HK-2 (cell line): ENCODE results near the gene TCF7L1.

Experiments used
- DNase-seq: peaks from one replicate; pipeline ENCODE4 v3.0.0-alpha.2; 2018; ENCODE audit not compliant: unreplicated experiment

TCF7L1 gene

GRCh38 chr2:85163675-85164074 is 30.5 kb downstream of the TCF7L1 start:
- DNase-seq: no peak

- no peak for DNase-seq
Observed at GRCh38 chr2:85164145-85164569, 31.0 kb downstream of the TCF7L1 start.

- DNase-seq: no peak
Observed at GRCh38 chr2:85165088-85165690, 32.0 kb downstream of the TCF7L1 start.

- no peak for DNase-seq
Observed at GRCh38 chr2:85166021-85166420, 32.8 kb downstream of the TCF7L1 start.

- no peak for DNase-seq
Observed at GRCh38 chr2:85167479-85167878, 34.3 kb downstream of the TCF7L1 start.

GRCh38 chr2:85168942-85169341 is 35.8 kb downstream of the TCF7L1 start:
- no peak for DNase-seq

GRCh38 chr2:85169581-85169980 is 36.4 kb downstream of the TCF7L1 start:
- DNase-seq: no peak

- no peak for DNase-seq
Observed at GRCh38 chr2:85170938-85171475, 37.8 kb downstream of the TCF7L1 start.

- DNase-seq: no peak
Observed at GRCh38 chr2:85171916-85172315, 38.7 kb downstream of the TCF7L1 start.

GRCh38 chr2:85173909-85174308 is 40.7 kb downstream of the TCF7L1 start:
- no peak for DNase-seq

GRCh38 chr2:85174943-85175342 is 41.8 kb downstream of the TCF7L1 start:
- DNase-seq: no peak

GRCh38 chr2:85175369-85176299 is 42.4 kb downstream of the TCF7L1 start:
- no peak for DNase-seq

GRCh38 chr2:85177031-85177824 is 44.0 kb downstream of the TCF7L1 start:
- no peak for DNase-seq

GRCh38 chr2:85178154-85178553 is 45.0 kb downstream of the TCF7L1 start:
- no peak for DNase-seq

- no peak for DNase-seq
Observed at GRCh38 chr2:85178980-85179411, 45.8 kb downstream of the TCF7L1 start.

GRCh38 chr2:85179541-85179940 is 46.3 kb downstream of the TCF7L1 start:
- no peak for DNase-seq

GRCh38 chr2:85180322-85181133 is 47.3 kb downstream of the TCF7L1 start:
- no peak for DNase-seq

- DNase-seq: no peak
Observed at GRCh38 chr2:85181134-85181631, 48.0 kb downstream of the TCF7L1 start.

- DNase-seq: no peak
Observed at GRCh38 chr2:85181844-85182456, 48.8 kb downstream of the TCF7L1 start.

GRCh38 chr2:85183076-85183475 is 49.9 kb downstream of the TCF7L1 start:
- no peak for DNase-seq

- DNase-seq: no peak
Observed at GRCh38 chr2:85183479-85183878, 50.3 kb downstream of the TCF7L1 start.
